HG02840 (cell line): ENCODE measurements around the gene PACRG.

Experiments used
- ATAC-seq: cut with Tn5 transposase; IDR thresholded peaks from one replicate; pipeline ENCODE4 v1.9.1; 2021; ENCODE audit warnings: mild to moderate bottlenecking, moderate library complexity, moderate number of reproducible peaks; ENCODE audit not compliant: unreplicated experiment, low FRiP score

PACRG gene

GRCh38 chr6:162709431-162709830, 18.3 kb upstream of the PACRG start:
- ATAC-seq, result no peak

GRCh38 chr6:162710419-162710818, 17.4 kb upstream of the PACRG start:
- no peak for ATAC-seq

- ATAC-seq, result no peak
These were observed 16.8 kb upstream of the PACRG start for GRCh38 chr6:162710936-162711335.

- no peak for ATAC-seq
These were observed 16.4 kb upstream of the PACRG start for GRCh38 chr6:162711376-162711775.

GRCh38 chr6:162712694-162713093, 15.1 kb upstream of the PACRG start:
- no peak for ATAC-seq

GRCh38 chr6:162713974-162714780, 13.6 kb upstream of the PACRG start:
- no peak for ATAC-seq

GRCh38 chr6:162715601-162716000, 12.2 kb upstream of the PACRG start:
- ATAC-seq, result no peak

- ATAC-seq, result no peak
These were observed 8.2 kb upstream of the PACRG start for GRCh38 chr6:162719528-162719927.

- no peak for ATAC-seq
These were observed 6.4 kb upstream of the PACRG start for GRCh38 chr6:162721404-162721687.

- ATAC-seq, result no peak
These were observed 5.5 kb upstream of the PACRG start for GRCh38 chr6:162722226-162722625.

GRCh38 chr6:162722633-162723032, 5.1 kb upstream of the PACRG start:
- ATAC-seq, result no peak

- no peak for ATAC-seq
These were observed 840 bp upstream of the PACRG start for GRCh38 chr6:162726947-162727321.

GRCh38 chr6:162728197-162728596, 423 bp downstream of the PACRG start:
- no peak for ATAC-seq

- ATAC-seq, result no peak
These were observed 932 bp downstream of the PACRG start for GRCh38 chr6:162728706-162729105.

- no peak for ATAC-seq
These were observed 2.7 kb downstream of the PACRG start for GRCh38 chr6:162730502-162730901.

- no peak for ATAC-seq
These were observed 5.7 kb downstream of the PACRG start for GRCh38 chr6:162733489-162733888.

- no peak for ATAC-seq
These were observed 9.2 kb downstream of the PACRG start for GRCh38 chr6:162736961-162737360.

GRCh38 chr6:162750776-162751175, 23.0 kb downstream of the PACRG start:
- ATAC-seq, result no peak

GRCh38 chr6:162751211-162751859, 23.6 kb downstream of the PACRG start:
- no peak for ATAC-seq

- no peak for ATAC-seq
These were observed 26.0 kb downstream of the PACRG start for GRCh38 chr6:162753775-162754174.

- ATAC-seq, result no peak
These were observed 42.4 kb downstream of the PACRG start for GRCh38 chr6:162770136-162770535.

GRCh38 chr6:162770955-162771354, 43.2 kb downstream of the PACRG start:
- ATAC-seq, result no peak
